Breast epithelium (tissue), 3 donors: ENCODE results near the gene GPAT3.

Source experiments
- POLR2A ChIP-seq: fragments of 450-650 bp; IDR thresholded peaks from one replicate; pipeline ENCODE4 v1.6.1; 2016; ENCODE audit warnings: antibody characterized with exemption, mild to moderate bottlenecking, moderate library complexity
- POLR2AphosphoS5 ChIP-seq, 3 donors: sonication (generic); formaldehyde crosslinking; IDR thresholded peaks; one replicate each; pipeline ENCODE4 v1.6.1; 2017; ENCODE audit warnings: antibody characterized with exemption in 3 of 3
- TF ChIP-seq, protein P1 (sequence below), 3 donors: fragments of 450-650 bp; IDR thresholded peaks; one replicate each; pipeline ENCODE4 v1.5.1; 2016 to 2017; ENCODE audit warnings: antibody characterized with exemption in 3 of 3, mild to moderate bottlenecking in 3 of 3, moderate library complexity in 3 of 3

GRCh38 chr4:83606898-83607297 is 71.0 kb downstream of the GPAT3 start:
- TF ChIP-seq, protein P1, sequence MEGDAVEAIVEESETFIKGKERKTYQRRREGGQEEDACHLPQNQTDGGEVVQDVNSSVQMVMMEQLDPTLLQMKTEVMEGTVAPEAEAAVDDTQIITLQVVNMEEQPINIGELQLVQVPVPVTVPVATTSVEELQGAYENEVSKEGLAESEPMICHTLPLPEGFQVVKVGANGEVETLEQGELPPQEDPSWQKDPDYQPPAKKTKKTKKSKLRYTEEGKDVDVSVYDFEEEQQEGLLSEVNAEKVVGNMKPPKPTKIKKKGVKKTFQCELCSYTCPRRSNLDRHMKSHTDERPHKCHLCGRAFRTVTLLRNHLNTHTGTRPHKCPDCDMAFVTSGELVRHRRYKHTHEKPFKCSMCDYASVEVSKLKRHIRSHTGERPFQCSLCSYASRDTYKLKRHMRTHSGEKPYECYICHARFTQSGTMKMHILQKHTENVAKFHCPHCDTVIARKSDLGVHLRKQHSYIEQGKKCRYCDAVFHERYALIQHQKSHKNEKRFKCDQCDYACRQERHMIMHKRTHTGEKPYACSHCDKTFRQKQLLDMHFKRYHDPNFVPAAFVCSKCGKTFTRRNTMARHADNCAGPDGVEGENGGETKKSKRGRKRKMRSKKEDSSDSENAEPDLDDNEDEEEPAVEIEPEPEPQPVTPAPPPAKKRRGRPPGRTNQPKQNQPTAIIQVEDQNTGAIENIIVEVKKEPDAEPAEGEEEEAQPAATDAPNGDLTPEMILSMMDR (IDR thresholded peaks at IDR 0.05): no peak
- TF ChIP-seq POLR2A: no peak
- TF ChIP-seq POLR2AphosphoS5 (IDR thresholded peaks at IDR 0.05): no peak
